H1 (cell line): Measurements from ENCODE around the gene CHCHD3. TPM values are rescaled to one million over a fixed set of nuclear protein-coding genes. Genes with fewer than 3 reads are reported as not detected.

ENCODE experiments used
- CTCF ChIA-PET: fragments of 300-600 bp; sonication (Branson Sonifier 250); formaldehyde crosslinking; loops from one replicate; lab custom pipeline; 2021; ENCODE audit not compliant: partially characterized antibody; lab: Charles Lee
- POLR2A ChIA-PET: fragments of 300-600 bp; sonication (Branson Sonifier 250); formaldehyde crosslinking; loops from one replicate; lab custom pipeline; 2021; ENCODE audit warnings: inconsistent platforms; ENCODE audit not compliant: partially characterized antibody; lab: Charles Lee
- DNase-seq, 2 experiments: peaks; one replicate each; pipeline versions ENCODE4 v3.0.0 to v3.0.0-alpha.2; 2010 to 2022; ENCODE audit warnings: low spot score in 2 of 2, low read depth in 1 of 2, mixed read lengths in 1 of 2
- FAIRE-seq: peaks from 2 replicates; lab custom pipeline; 2011; peaks lifted over from hg19 to GRCh38; lab: Jason Lieb, UNC
- H2AFZ ChIP-seq: 2 replicates; pipeline ENCODE4 v1.8.1; 2012; ENCODE audit warnings: low read length, inconsistent platforms
- H2AK5ac ChIP-seq: 2 replicates; pipeline ENCODE4 v1.6.1; 2013; ENCODE audit warnings: low read depth, low read length
- H2BK120ac ChIP-seq: replicated peaks from 2 replicates; pipeline ENCODE3; 2013; ENCODE audit warnings: low read depth, low read length, inconsistent platforms
- H2BK12ac ChIP-seq: 2 replicates; pipeline ENCODE4 v1.6.1; 2013; ENCODE audit warnings: low read depth, low read length
- H2BK15ac ChIP-seq: 2 replicates; pipeline ENCODE4 v1.6.1; 2013; ENCODE audit warnings: low read length
- H2BK20ac ChIP-seq: 2 replicates; pipeline ENCODE4 v1.6.1; 2013; ENCODE audit warnings: low read length
- H2BK5ac ChIP-seq: 2 replicates; pipeline ENCODE4 v1.6.1; 2013; ENCODE audit warnings: low read depth, low read length
- H3K14ac ChIP-seq: 2 replicates; pipeline ENCODE4 v1.6.1; 2013; ENCODE audit warnings: inconsistent platforms; ENCODE audit not compliant: insufficient read length
- H3K18ac ChIP-seq: 2 replicates; pipeline ENCODE4 v1.6.1; 2013; ENCODE audit warnings: low read length; ENCODE audit errors: extremely low read depth
- H3K23ac ChIP-seq: 2 replicates; pipeline ENCODE4 v1.6.1; 2013; ENCODE audit warnings: inconsistent platforms; ENCODE audit not compliant: insufficient read length
- H3K23me2 ChIP-seq: 2 replicates; pipeline ENCODE4 v1.6.1; 2013; ENCODE audit warnings: low read depth, low read length
- H3K27ac ChIP-seq: 2 replicates; pipeline ENCODE4 v1.6.1; 2011; ENCODE audit warnings: low read depth, low read length, inconsistent platforms
- H3K27me3 ChIP-seq, 4 experiments: replicated peaks in 1 of 4; 1 replicate in 1 of 4; 2 replicates in 3 of 4; pipeline versions ENCODE4 v1.6.1 to v1.8.1; 2011 to 2013; ENCODE audit warnings: low read length in 3 of 4, mild to moderate bottlenecking in 3 of 4, inconsistent platforms in 2 of 4, mixed read lengths in 2 of 4, moderate library complexity in 1 of 4; ENCODE audit not compliant: control insufficient read depth in 3 of 4, insufficient read depth in 3 of 4; ENCODE audit errors: extremely low read depth in 1 of 4
- H3K36me3 ChIP-seq, 4 experiments: 2 replicates each; pipeline versions ENCODE4 v1.6.1 to v1.8.1; 2011 to 2013; ENCODE audit warnings: mild to moderate bottlenecking in 4 of 4, low read length in 3 of 4, moderate library complexity in 2 of 4, control low read depth in 1 of 4, inconsistent platforms in 1 of 4; ENCODE audit not compliant: insufficient read depth in 4 of 4, control insufficient read depth in 2 of 4
- H3K4ac ChIP-seq: replicated peaks from 2 replicates; pipeline ENCODE3; 2013; ENCODE audit warnings: low read length, low read depth, mixed read lengths, inconsistent platforms; ENCODE audit not compliant: insufficient read length
- H3K4me1 ChIP-seq, 4 experiments: replicated peaks in 1 of 4; 1 replicate in 1 of 4; 2 replicates in 3 of 4; pipeline versions ENCODE4 v1.6.1 to v1.8.1; 2011 to 2013; ENCODE audit warnings: low read length in 3 of 4, inconsistent platforms in 2 of 4, mixed read lengths in 1 of 4; ENCODE audit not compliant: insufficient read depth in 4 of 4, control insufficient read depth in 3 of 4
- H3K4me2 ChIP-seq, 2 experiments: 2 replicates each; pipeline versions ENCODE4 v1.6.1 to v1.8.1; 2011 to 2013; ENCODE audit warnings: low read depth in 2 of 2, low read length in 2 of 2, control low read depth in 1 of 2, inconsistent platforms in 1 of 2, mild to moderate bottlenecking in 1 of 2; ENCODE audit not compliant: insufficient read depth in 1 of 2
- H3K4me3 ChIP-seq, 4 experiments: fragments of 200-600, 300-600 bp in 1 of 4; sonication (generic), shearing (Covaris generic), sonication (Bioruptor Twin) in 1 of 4; 2 replicates each; pipeline versions ENCODE4 v1.5.1 to v1.8.1; 2011 to 2016; ENCODE audit warnings: low read length in 4 of 4, low read depth in 3 of 4, control low read depth in 2 of 4, inconsistent platforms in 2 of 4, mild to moderate bottlenecking in 2 of 4, mixed read lengths in 1 of 4, moderate library complexity in 1 of 4; ENCODE audit not compliant: insufficient read depth in 2 of 4; ENCODE audit errors: extremely low read depth in 1 of 4
- H3K56ac ChIP-seq: replicated peaks from 2 replicates; pipeline ENCODE3; 2013; ENCODE audit warnings: low read depth, mild to moderate bottlenecking, mixed read lengths, low read length, inconsistent platforms; ENCODE audit not compliant: insufficient read length
- H3K79me1 ChIP-seq: 2 replicates; pipeline ENCODE4 v1.6.1; 2013; ENCODE audit warnings: low read depth, low read length, control low read depth
- H3K79me2 ChIP-seq, 2 experiments: 2 replicates each; pipeline versions ENCODE4 v1.6.1 to v1.8.1; 2012 to 2013; ENCODE audit warnings: low read length in 2 of 2, mild to moderate bottlenecking in 2 of 2, inconsistent platforms in 1 of 2; ENCODE audit not compliant: insufficient read depth in 2 of 2, control insufficient read depth in 1 of 2
- H3K9ac ChIP-seq, 4 experiments: replicated peaks in 1 of 4; 1 replicate in 1 of 4; 2 replicates in 3 of 4; pipeline versions ENCODE4 v1.6.1 to v1.8.1; 2011 to 2013; ENCODE audit warnings: low read depth in 3 of 4, low read length in 3 of 4, control low read depth in 2 of 4, mild to moderate bottlenecking in 2 of 4, moderate library complexity in 2 of 4, inconsistent platforms in 1 of 4; ENCODE audit errors: extremely low read depth in 1 of 4
- H3K9me3 ChIP-seq, 2 experiments: 2 replicates each; pipeline versions ENCODE4 v1.6.1 to v1.8.1; 2012 to 2013; ENCODE audit warnings: mild to moderate bottlenecking in 2 of 2, moderate library complexity in 2 of 2, control low read depth in 1 of 2, inconsistent platforms in 1 of 2, low read depth in 1 of 2, low read length in 1 of 2, mixed read lengths in 1 of 2; ENCODE audit not compliant: insufficient read depth in 2 of 2
- H4K20me1 ChIP-seq, 2 experiments: replicated peaks in 1 of 2; 2 replicates each; pipeline versions ENCODE3 to v1.8.1; 2011 to 2013; ENCODE audit warnings: inconsistent platforms in 2 of 2, low read length in 2 of 2, mild to moderate bottlenecking in 1 of 2; ENCODE audit not compliant: insufficient read depth in 2 of 2, control insufficient read depth in 1 of 2
- H4K5ac ChIP-seq: 2 replicates; pipeline ENCODE4 v1.6.1; 2013; ENCODE audit warnings: low read length, low read depth, mixed read lengths, inconsistent platforms; ENCODE audit not compliant: insufficient read length
- H4K8ac ChIP-seq: 2 replicates; pipeline ENCODE4 v1.8.0; 2013; ENCODE audit warnings: mild to moderate bottlenecking, moderate library complexity, low read length, inconsistent platforms; ENCODE audit not compliant: insufficient read depth; ENCODE audit errors: extremely low read depth
- H4K91ac ChIP-seq: replicated peaks from 2 replicates; pipeline ENCODE3; 2013; ENCODE audit warnings: low read length, mixed read lengths, inconsistent platforms; ENCODE audit not compliant: insufficient read length
- CBX8 ChIP-seq: fragments of 300-800, 300-1000 bp; sonication (generic); IDR thresholded peaks from 2 replicates; pipeline ENCODE4 v1.7.1; 2016; ENCODE audit warnings: low read depth, low read length, borderline replicate concordance
- EZH2 ChIP-seq: fragments of 200-600 bp; sonication (generic); IDR thresholded peaks from 2 replicates; pipeline ENCODE4 v1.7.1; 2012; ENCODE audit warnings: low read depth, mild to moderate bottlenecking, moderate library complexity, low read length, inconsistent platforms; ENCODE audit not compliant: severe bottlenecking
- KDM5A ChIP-seq: fragments of 200-600 bp; IDR thresholded peaks from 2 replicates; pipeline ENCODE4 v1.7.1; 2012; ENCODE audit warnings: mild to moderate bottlenecking, low read length, inconsistent platforms, mixed read lengths
- MAFK ChIP-seq: IDR thresholded peaks from 2 replicates; pipeline ENCODE4 v1.6.1; 2012; ENCODE audit warnings: low read depth, mild to moderate bottlenecking, improper control_type of control experiment, low read length
- PHF8 ChIP-seq: fragments of 200-600 bp; sonication (generic); conservative IDR thresholded peaks from 2 replicates; pipeline ENCODE4 v1.7.1; 2012; ENCODE audit warnings: low read depth, mild to moderate bottlenecking, inconsistent platforms, low read length, moderate library complexity
- POLR2AphosphoS5 ChIP-seq: IDR thresholded peaks from 2 replicates; pipeline ENCODE4 v1.6.1; 2011; ENCODE audit warnings: low read depth, low read length
- RNF2 ChIP-seq: fragments of 200-900, 300-1000 bp; sonication (generic); IDR thresholded peaks from 2 replicates; pipeline ENCODE4 v1.7.1; 2016; ENCODE audit warnings: borderline replicate concordance, low read depth, mild to moderate bottlenecking, antibody characterized with exemption, low read length; ENCODE audit not compliant: poor library complexity, severe bottlenecking; ENCODE audit errors: missing control alignments
- WGBS, 2 experiments: shearing (Covaris generic) in 1 of 2; methylation state at CpG; one replicate each; pipeline versions ENCODE4 v1.1.6 to v1.1.7; 2013 to 2015; ENCODE audit warnings: low lambda C conversion rate in 2 of 2, mixed read lengths in 2 of 2, inconsistent platforms in 1 of 2, low coverage in 1 of 2, missing lambda C conversion rate in 1 of 2; ENCODE audit not compliant: insufficient replicate concordance in 2 of 2, insufficient coverage in 1 of 2, insufficient read length in 1 of 2; ENCODE audit errors: extremely low coverage in 1 of 2, missing lambda C conversion rate in 1 of 2; 5-methylcytosine and 5-hydroxymethylcytosine counted together
- polyA plus RNA-seq, 7 experiments: library from polyadenylated mRNA; depleted of rRNA in 3 of 7; stranded (reverse) in 5 of 7; unstranded in 2 of 7; fragments of >200 nt in 5 of 7; fragments of 200-250 nt in 2 of 7; gene quantifications; 1 replicate in 5 of 7; 2 replicates in 1 of 7; 4 replicates in 1 of 7; pipeline versions ENCODE4 v1.2.1 to v1.2.3, GENCODE V29; 2011 to 2013; ENCODE audit warnings: missing spikeins in 2 of 7, mixed read lengths in 2 of 7
- total RNA-seq: library from RNA; stranded (reverse); fragmentation: NEBNext Ultra II Directional; extraction: Animal tissue kit (Norgen Biotek cat#: 25700); gene quantifications from 2 replicates; pipeline ENCODE4 v1.2.1, GENCODE V29; 2021

Gene CHCHD3
- total and polyA plus RNA-seq, 2 of the 8 experiments (the other 6 are each of a cell fraction or from before 2014, with no cell fraction given): 42.9 to 137 TPM

DNA sequence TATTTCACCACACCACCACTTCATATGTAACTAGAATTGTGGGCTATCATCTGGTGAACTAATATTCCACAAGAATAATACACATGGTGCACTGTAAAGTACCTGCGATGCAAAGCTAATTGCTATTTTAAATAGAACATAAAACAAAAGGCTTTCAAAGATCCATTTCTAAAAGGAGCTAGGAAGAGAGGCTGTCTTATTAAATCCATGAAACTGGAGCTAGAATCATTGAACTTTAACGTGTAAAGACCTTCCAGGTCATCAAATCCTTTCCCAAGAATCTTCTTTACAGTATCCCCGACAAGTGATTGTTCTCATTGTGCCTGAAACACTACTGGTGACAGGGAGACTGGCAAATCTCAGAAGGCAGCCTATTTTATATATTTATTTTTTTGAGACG, 224.9 kb downstream of the CHCHD3 start:
- H3K27me3 ChIP-seq: no peaks in the 10 kb centered on the region
- H3K4ac ChIP-seq: no peak overlapping the region
- H3K18ac ChIP-seq: no peak overlapping the region
- H3K9me3 ChIP-seq: no peaks in the 10 kb centered on the region
- peaks cover 0 to 3% (median under 1%) of the 10 kb centered on the region in 4 experiments; a peak in 1 of 7 replicates for H3K4me1 ChIP-seq
- TF ChIP-seq PHF8 (no peak), MAFK (no peak), EZH2 (no peak), CBX8 (no peak), KDM5A (no peak), POLR2AphosphoS5 (no peak), RNF2 (no peak)
- H3K9ac ChIP-seq: no peak overlapping the region
- H3K4me2 ChIP-seq: no peak overlapping the region
- no peaks in the 10 kb centered on the region; the same call in 1 of the 2 replicates for H3K79me1 ChIP-seq
- no peaks in the 10 kb centered on the region for H3K23me2 ChIP-seq
- H3K4me3 ChIP-seq: no peak overlapping the region
- H3K36me3 ChIP-seq: no peaks in the 10 kb centered on the region
- H2AFZ ChIP-seq: no peak overlapping the region
- DNase-seq: no peak
- H4K5ac ChIP-seq: no peak overlapping the region
- H4K8ac ChIP-seq: no peak overlapping the region
- H3K56ac ChIP-seq: no peak overlapping the region
- no peak overlapping the region for H3K14ac ChIP-seq
- no peak overlapping the region for H4K91ac ChIP-seq
- no peak overlapping the region for H2BK12ac ChIP-seq
- H2BK5ac ChIP-seq: no peak overlapping the region
- POLR2A ChIA-PET: no interaction called here
- no peak overlapping the region for H3K27ac ChIP-seq
- no peak for FAIRE-seq
- 89% methylated on average over 4 of the region's 4 CpGs; no CpG with 5 or more reads in 1 of the 2 experiments for WGBS, 2 experiments
- H3K79me2 ChIP-seq: 0 out of 4 replicates have a peak, but pooled peaks cover 0 to 8% of the 10 kb centered on the region in 2 experiments
- H2BK15ac ChIP-seq: no peak overlapping the region
- H2BK120ac ChIP-seq: no peak overlapping the region
- no peaks in the 10 kb centered on the region for H4K20me1 ChIP-seq
- H2BK20ac ChIP-seq: no peak overlapping the region
- no peak overlapping the region for H3K23ac ChIP-seq
- CTCF ChIA-PET: interaction anchor here (1.1 to 1.7 kb wide), 5 partner anchors 9 to 485 kb away, joined by 3 to 6 read pairs (median 4); no protein-coding TSS in a partner anchor
- no peak overlapping the region for H2AK5ac ChIP-seq
